HG02852 (cell line): Measurements from ENCODE around the gene COPE.

Experiments
- ATAC-seq: cut with Tn5 transposase; IDR thresholded peaks from one replicate; pipeline ENCODE4 v1.9.1; 2021; ENCODE audit warnings: mild to moderate bottlenecking, moderate library complexity; ENCODE audit not compliant: unreplicated experiment

The COPE gene

GRCh38 chr19:18853755-18854427 lies 65.3 kb downstream of the COPE start:
- no peak for ATAC-seq

DNA sequence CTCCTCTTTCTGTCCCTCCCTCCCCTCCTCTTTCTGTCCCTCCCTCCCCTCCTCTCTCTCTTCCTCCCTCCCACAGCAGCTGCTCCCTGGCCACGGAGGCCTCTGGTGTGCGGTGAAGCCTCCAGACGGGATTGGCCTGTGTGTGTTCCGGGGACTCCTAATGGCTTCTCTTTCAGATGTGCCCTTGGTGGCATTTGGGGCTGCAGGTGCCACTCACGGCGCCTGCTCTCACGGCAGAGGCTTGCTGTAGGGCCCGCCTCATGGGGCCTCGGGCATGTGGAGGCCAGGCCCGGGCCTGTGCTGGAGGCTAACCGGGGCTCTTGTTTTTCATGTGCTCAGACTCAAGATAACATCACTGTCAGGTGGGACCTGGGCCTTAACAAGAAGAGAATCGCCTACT lies 66.5 kb downstream of the COPE start:
- no peak for ATAC-seq

DNA sequence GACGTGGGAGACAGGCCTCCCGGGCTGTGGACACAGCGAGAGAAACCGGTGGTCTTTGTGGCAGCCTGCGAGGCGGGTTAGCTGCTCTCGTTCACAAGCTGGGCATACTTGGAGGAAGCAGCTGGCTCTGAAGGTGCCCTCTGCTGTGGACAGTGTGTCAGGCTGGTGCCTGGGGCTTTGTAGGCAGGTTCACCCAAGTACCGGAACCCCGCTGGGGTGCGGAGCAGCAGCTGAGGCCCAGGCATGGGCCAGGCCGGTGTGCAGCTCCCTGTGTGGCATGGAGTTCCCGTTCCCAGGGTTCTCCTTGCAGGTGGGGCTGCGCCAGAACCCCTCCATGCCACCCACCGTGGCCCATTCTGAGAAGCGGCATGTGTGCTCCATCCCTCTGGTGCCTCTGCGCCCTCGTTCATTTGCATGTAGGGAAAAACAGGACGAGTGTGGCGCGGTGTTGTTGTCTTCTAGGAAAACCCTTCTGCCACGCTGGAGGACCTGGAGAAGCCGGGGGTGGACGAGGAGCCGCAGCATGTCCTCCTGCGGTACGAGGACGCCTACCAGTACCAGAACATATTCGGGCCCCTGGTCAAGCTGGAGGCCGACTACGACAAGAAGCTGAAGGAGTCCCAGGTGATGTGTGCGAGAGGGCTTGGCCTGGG lies 67.4 kb downstream of the COPE start:
- no peak for ATAC-seq

- no peak for ATAC-seq
Measured at GRCh38 chr19:18850471-18851375, 68.5 kb downstream of the COPE start.

GRCh38 chr19:18849838-18850400 lies 69.3 kb downstream of the COPE start:
- ATAC-seq = no peak
